Astrocyte of the hippocampus (primary cell): ENCODE results near the gene EXOC3L4.

Source experiments
- DNase-seq: peaks from one replicate; pipeline ENCODE4 v3.0.0; 2011; ENCODE audit warnings: low read depth, low spot score

EXOC3L4 gene

GRCh38 chr14:103121121-103121845, 26.8 kb downstream of the EXOC3L4 start:
- no peak for DNase-seq

DNA sequence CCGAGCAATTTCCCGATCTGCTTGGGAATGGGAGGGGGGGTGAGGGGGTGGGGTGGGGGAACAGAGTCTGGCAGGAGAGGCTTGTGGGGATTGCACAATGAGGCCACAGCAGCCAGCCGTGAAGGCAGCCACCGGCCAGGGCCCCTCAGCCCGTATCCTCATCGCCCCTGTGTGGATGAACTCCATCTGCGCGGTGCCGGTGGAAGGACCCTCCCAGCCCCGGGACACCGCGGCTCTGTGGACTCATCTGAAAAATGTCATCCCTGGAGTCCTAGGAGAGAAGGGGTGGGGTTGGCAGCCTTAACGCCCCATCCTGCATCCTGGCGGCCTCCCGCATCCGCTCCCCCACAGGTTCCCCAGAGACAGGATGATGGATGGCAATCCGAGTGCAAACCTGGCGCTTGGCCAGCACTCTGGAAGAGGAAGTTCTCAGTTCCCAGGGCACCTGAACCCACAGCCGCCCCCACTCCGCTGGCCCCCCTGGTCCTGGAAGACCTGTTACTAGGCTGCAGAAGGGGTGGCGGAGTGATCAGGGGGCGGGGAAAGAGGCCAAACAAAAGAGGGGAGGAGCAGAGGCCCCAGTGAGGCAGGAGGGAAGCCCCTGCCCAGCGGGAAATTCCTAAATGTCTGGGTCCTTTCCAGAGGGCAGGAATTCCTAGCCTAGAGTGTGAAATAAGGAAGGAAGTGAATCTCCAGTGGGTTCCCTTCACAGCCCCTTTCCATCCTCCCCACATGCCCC, 27.5 kb downstream of the EXOC3L4 start:
- DNase-seq: peak; percentile 84

DNA sequence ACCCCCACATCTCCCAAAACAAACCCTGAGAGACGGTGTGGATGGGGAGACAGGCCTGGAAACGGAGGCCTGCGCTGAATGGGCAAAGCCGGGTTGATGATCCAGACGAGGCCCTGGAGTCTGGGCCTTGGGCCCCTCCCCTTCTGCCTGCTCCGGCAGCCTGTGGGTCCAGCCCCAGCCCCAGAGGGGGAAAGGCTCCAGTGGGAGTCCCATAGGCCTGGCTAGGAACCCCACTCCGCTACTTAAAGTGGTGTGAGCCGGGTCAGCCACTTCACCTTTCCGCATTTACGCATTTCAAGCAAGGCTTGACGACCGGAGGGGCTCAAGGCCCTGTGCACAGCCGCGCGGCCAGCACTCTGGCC, 28.0 kb downstream of the EXOC3L4 start:
- DNase-seq: peak; percentile 45

GRCh38 chr14:103122947-103123633, 28.6 kb downstream of the EXOC3L4 start, which contains the start of gene TNFAIP2:
TNFAIP2 (plus strand) TSS chr14:103123461; CDS start chr14:103126458, 2,997 bp downstream.
- DNase-seq: peak; percentile 46

GRCh38 chr14:103123634-103124500, 29.3 kb downstream of the EXOC3L4 start:
- peak; percentile 51 for DNase-seq

- DNase-seq: no peak
Measured at GRCh38 chr14:103124501-103125001, 30.0 kb downstream of the EXOC3L4 start.

- DNase-seq: no peak
Measured at GRCh38 chr14:103125098-103126070, 30.9 kb downstream of the EXOC3L4 start.

DNA sequence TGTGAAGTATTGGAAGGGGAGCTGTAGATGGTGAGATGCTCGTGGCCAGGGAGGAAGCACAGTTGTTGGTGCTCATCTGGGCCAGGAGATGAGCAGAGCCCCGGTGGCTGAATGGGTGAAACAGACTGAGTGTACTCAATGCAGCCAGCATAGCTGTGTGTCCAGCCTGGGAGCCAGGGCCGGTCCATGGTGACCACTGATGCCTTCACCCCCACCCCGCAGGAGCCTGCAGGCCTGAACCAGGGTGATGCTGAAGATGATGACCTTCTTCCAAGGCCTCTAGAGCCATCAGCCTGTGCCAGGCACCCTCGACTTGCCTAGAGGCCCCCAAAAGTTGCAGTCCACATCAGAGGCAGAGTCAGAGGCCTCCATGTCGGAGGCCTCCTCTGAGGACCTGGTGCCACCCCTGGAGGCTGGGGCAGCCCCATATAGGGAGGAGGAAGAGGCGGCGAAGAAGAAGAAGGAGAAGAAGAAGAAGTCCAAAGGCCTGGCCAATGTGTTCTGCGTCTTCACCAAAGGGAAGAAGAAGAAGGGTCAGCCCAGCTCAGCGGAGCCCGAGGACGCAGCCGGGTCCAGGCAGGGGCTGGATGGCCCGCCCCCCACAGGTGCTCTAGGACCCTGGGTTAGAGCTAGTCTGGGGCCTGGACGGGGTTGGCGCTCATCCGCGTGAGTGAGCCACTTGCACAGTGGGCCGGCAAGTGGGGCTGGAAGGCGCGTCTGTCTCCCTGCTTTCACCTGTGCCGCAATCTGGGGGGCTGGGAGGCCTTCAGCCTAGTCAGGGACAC, 31.8 kb downstream of the EXOC3L4 start:
- no peak for DNase-seq

- DNase-seq: peak; percentile 81
Measured at GRCh38 chr14:103126873-103127304, 32.4 kb downstream of the EXOC3L4 start.

DNA sequence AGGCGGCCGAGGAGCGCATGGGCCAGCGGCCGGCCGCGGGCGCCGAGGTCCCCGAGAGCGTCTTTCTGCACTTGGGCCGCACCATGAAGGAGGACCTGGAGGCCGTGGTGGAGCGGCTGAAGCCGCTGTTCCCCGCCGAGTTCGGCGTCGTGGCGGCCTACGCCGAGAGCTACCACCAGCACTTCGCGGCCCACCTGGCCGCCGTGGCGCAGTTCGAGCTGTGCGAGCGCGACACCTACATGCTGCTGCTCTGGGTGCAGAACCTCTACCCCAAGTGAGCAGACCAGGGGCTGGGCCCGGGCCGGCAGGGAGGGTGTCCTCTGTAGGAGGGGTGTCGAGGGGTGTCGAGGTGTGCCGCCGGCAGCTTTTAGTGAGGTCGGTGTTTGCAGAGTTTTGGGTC, 32.8 kb downstream of the EXOC3L4 start:
- no peak for DNase-seq

DNA sequence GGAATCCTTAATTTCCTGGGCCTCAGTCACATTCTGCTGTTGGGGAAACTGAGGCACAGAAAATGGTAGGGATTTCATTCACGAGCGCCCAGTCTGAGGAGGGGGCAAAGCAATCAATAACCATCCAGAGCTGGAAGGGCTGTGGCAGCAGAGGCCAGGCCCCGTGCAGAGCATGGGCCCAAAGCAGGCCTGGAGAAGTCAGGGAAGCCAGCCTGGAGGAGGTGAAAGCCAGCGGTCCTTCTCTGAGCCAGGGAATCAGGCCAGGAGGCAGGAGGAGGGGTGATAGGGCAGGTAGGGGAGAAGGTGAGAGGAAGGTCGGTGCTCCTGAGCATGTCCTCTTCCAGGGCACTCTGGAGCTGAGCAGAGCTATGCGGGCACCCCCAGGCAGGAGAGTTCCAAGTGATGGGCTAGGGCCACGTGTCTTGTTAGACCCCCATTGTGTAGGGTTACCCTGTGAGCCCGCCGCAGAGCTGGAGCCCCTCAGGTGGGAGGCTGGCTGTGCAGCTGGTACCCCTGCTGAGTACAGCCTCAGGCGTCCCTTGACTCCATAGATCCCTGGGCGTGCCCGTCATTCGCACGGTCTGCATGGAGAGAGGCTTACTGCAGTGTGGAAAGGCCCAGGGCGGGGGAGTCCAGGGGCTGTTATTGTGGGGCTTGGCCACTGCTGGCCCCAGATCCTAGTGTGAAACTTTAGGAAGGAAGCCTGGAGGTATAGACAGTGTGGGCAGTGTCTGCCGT, 33.5 kb downstream of the EXOC3L4 start:
- no peak for DNase-seq

DNA sequence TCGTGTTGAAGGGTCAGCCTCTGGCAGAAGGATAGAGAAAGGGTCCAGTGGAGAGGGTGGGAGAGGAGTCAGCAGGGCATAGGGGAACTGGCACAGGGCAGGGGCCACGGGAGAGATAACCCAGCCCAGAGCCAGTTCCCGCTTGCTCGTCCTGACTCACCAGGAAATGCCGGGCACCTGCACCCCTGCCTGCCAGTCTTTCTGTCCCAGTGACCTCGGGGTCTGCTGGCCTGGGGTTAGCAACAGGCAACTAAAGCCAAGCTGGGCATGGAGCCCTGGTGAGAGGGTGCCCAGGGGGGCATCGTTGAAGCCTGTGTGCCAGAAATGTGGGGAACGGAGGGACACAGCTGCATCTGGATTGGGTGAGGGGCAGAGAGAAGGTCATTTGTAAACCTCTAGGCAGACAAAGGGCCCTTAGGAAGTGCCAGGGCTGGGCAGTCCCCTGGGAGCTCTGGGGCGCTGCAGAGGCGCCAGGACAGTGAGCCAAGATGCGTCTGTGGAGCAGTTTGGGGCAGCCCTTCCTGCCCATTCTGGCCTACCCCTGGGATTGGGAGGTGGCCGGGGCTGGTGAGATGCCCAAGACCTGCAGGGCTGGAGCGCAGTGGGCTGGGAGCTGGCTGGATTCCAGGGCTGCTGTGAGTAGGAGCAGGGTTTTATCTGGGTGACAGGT, 34.2 kb downstream of the EXOC3L4 start:
- DNase-seq: no peak

DNA sequence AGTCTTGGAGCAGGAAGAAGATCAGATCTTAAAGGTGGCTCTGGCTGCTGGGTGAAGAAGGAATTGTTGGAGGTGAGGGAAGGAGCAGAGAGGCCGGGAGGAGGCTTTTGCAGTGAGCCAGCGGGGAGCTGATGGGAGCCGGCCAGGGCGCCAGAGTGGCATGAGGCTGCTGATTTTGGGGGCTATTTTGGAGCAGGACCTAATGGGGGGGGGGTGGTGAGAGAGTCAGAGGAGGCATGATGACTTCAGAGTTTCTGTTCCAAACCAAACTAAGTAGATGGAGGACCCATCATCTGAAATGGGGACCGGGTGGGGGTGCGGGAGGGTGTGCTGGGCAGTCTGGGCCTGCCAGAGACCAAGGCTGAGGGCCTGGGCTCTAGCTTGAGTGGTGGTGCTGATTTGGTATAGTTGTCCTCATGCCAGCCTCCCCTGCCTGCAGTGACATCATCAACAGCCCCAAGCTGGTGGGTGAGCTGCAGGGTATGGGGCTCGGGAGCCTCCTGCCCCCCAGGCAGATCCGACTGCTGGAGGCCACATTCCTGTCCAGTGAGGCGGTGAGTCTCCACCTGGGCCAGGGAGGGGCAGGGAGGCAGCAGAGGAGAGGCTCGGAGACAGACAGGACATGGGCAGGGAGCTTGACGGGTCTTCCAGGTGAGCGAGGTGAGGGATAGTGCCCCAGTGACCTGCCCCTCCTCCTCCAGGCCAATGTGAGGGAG, 34.9 kb downstream of the EXOC3L4 start:
- peak; percentile 32 for DNase-seq

DNA sequence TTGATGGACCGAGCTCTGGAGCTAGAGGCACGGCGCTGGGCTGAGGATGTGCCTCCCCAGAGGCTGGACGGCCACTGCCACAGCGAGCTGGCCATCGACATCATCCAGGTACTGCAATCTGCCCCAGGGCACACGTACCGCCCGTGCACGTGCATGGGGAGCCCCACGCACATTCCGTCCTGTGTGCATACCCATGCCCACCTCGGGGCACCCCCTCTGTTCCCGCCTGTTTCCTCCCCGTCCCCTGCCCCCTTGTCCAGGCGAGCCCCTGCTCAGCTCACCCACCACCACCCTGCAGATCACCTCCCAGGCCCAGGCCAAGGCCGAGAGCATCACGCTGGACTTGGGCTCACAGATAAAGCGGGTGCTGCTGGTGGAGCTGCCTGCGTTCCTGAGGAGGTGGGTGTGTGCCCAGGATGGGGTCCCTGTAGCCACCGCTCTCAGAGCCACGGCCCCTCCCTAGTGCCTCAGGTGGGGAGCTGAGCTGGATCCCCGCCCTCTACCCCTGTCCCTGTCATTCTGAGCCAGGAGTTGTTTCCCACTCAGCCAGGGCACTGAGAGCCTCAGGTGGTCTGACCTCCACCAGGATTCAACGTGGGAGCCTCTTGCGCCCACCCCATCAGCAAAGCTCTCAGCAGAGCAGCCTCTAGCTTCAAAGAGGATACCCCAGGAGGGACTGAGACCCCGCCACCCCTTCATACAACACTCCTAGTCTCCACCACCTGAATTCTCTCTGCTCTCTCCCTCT, 35.7 kb downstream of the EXOC3L4 start:
- no peak for DNase-seq

GRCh38 chr14:103130965-103131364, 36.4 kb downstream of the EXOC3L4 start:
- DNase-seq: peak; percentile 77

- DNase-seq: no peak
Measured at GRCh38 chr14:103131580-103131979, 37.1 kb downstream of the EXOC3L4 start.
